ENCODE data around the gene UNC119B. TPM values are rescaled to one million over a fixed set of nuclear protein-coding genes. Genes with fewer than 3 reads are reported as not detected.
"Not testable (repeated sequence)": the region's sequence is repeated elsewhere in the genome, so short reads cannot be mapped to it uniquely, and the experiment has no call there.

UNC119B gene
- 6.0 TPM for total RNA-seq
- 10 to 100 TPM; 12.6 to 21.6 (median 15.6) TPM for polyA plus RNA-seq (ENCODE audit: insufficient read depth in 1 of 8, insufficient read length in 8 of 8, low replicate concordance in 1 of 8)
- long read RNA-seq, donor 1, result 0 reads
- long read RNA-seq, donor 2, result 0 reads
- long read RNA-seq, donor 3, partial matches to known transcripts, result 0 of 2 reads
- long read RNA-seq, donor 3, other reads (novel, unspliced or antisense), result 0 of 2 reads
- long read RNA-seq, donor 4, full-length matches to known transcripts, result 2 of 2 reads
- long read RNA-seq, donor 4, partial matches to known transcripts, result 0 of 2 reads
- long read RNA-seq, donor 4, other reads (novel, unspliced or antisense), result 0 of 2 reads
- long read RNA-seq, donor 5, full-length matches to known transcripts, result 3 of 12 reads
- long read RNA-seq, donor 5, partial matches to known transcripts, result 9 of 12 reads
- long read RNA-seq, donor 5, other reads (novel, unspliced or antisense), result 0 of 12 reads
- long read RNA-seq, donor 6, full-length matches to known transcripts, result 3 of 3 reads
- long read RNA-seq, donor 6, partial matches to known transcripts, result 0 of 3 reads
- long read RNA-seq, donor 6, other reads (novel, unspliced or antisense), result 0 of 3 reads
- long read RNA-seq, donor 7, full-length matches to known transcripts, result 3 of 3 reads
- long read RNA-seq, donor 7, partial matches to known transcripts, result 0 of 3 reads
- long read RNA-seq, donor 7, other reads (novel, unspliced or antisense), result 0 of 3 reads
- long read RNA-seq, donor 8, full-length matches to known transcripts, result 4 of 4 reads
- long read RNA-seq, donor 8, partial matches to known transcripts, result 0 of 4 reads
- long read RNA-seq, donor 8, other reads (novel, unspliced or antisense), result 0 of 4 reads
- long read RNA-seq, donor 9, full-length matches to known transcripts, result 5 of 5 reads
- long read RNA-seq, donor 9, partial matches to known transcripts, result 0 of 5 reads
- long read RNA-seq, donor 9, other reads (novel, unspliced or antisense), result 0 of 5 reads
- long read RNA-seq, donor 10, partial matches to known transcripts, result 0 of 3 reads
- long read RNA-seq, donor 10, other reads (novel, unspliced or antisense), result 0 of 3 reads
- long read RNA-seq, donor 11, result 0 reads

DNA sequence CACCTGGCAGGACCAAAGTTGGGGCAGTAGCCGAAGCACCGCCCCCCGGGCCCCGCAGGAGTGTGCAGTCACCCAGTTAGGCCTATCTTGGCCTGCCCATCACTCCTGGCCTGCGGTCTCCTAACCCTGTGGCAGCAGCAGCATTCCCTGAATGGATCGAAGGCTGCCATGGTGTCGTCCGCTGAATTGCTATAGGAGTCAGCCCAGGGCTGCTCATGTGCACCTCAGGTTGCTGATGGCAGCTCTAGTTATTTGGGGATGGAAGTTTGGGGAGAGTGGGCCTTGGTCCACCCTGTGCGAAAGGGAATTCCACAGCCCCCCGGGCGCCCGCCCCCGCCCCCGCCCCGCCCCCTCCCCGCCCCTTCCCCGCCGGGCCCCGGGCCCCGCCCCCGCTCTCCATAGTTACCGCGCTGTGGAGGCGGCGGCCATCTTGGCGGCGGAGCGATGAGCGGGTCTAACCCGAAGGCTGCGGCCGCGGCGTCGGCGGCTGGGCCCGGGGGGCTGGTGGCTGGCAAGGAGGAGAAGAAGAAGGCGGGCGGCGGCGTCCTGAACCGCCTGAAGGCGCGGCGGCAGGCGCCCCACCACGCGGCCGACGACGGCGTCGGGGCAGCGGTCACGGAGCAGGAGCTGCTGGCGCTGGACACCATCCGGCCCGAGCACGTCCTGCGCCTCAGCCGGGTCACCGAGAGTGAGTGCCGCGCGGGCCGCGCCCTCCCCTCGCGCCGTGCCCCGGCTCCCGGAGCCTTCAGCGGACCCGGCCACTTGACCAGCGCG lies at the start of gene UNC119B:
Gene UNC119B, plus strand, starts transcription at position 428 of the 774 bp plus-strand sequence. Its CDS starts 17 bp downstream, at position 445.
- no peaks in the 10 kb centered on the region for H3K27me3 ChIP-seq (ENCODE audit: control insufficient read depth, insufficient read depth, low read length)
- peak within 1 kb of the TSS; percentile 78 for H3K27ac ChIP-seq (ENCODE audit: low read length)
- peak within 1 kb of the TSS; percentile 72 for H3K4me3 ChIP-seq (ENCODE audit: low read length)
- no peaks in the 10 kb centered on the region for H3K9me3 ChIP-seq (replicated peaks; ENCODE audit: control insufficient read depth, low read depth, low read length)
- DNase-seq, result peak; percentile 83
- under 1% methylated on average over 67 of the region's 76 CpGs for WGBS (ENCODE audit: insufficient coverage)
- peaks cover 17% of the 10 kb centered on the region for H3K4me1 ChIP-seq (ENCODE audit: control insufficient read depth, insufficient read depth, low read length)
- H3K36me3 ChIP-seq (ENCODE audit: control insufficient read depth, insufficient read depth, low read length), result peaks cover 24% of the 10 kb centered on the region

GRCh38 chr12:120661432-120661831 lies 48.8 kb upstream of the UNC119B start:
- no peak overlapping the region for H3K4me3 ChIP-seq (ENCODE audit: low read length)
- H3K27me3 ChIP-seq (ENCODE audit: control insufficient read depth, insufficient read depth, low read length), result no peaks in the 10 kb centered on the region
- no peak for DNase-seq
- H3K9me3 ChIP-seq (replicated peaks; ENCODE audit: control insufficient read depth, low read depth, low read length), result no peaks in the 10 kb centered on the region
- H3K27ac ChIP-seq (ENCODE audit: low read length), result no peak overlapping the region
- no peaks in the 10 kb centered on the region for H3K4me1 ChIP-seq (ENCODE audit: control insufficient read depth, insufficient read depth, low read length)
- WGBS (ENCODE audit: insufficient coverage), result 40% methylated on average over 2 of the region's 2 CpGs
- no peaks in the 10 kb centered on the region for H3K36me3 ChIP-seq (ENCODE audit: control insufficient read depth, insufficient read depth, low read length)

- Histone ChIP-seq H3K36me3 (ENCODE audit: control insufficient read depth, insufficient read depth, low read length) (no peaks in the 10 kb centered on the region), H3K9me3 (replicated peaks; ENCODE audit: control insufficient read depth, low read depth, low read length) (no peaks in the 10 kb centered on the region), H3K27me3 (ENCODE audit: control insufficient read depth, insufficient read depth, low read length) (no peaks in the 10 kb centered on the region), H3K4me1 (ENCODE audit: control insufficient read depth, insufficient read depth, low read length) (no peaks in the 10 kb centered on the region), H3K4me3 (ENCODE audit: low read length) (no peak overlapping the region), H3K27ac (ENCODE audit: low read length) (no peak overlapping the region)
- no peak for DNase-seq
- 90% methylated on average over 1 of the region's 3 CpGs for WGBS (ENCODE audit: insufficient coverage)
Measured at GRCh38 chr12:120662879-120663278, 47.4 kb upstream of the UNC119B start.

- no peak for DNase-seq
- Histone ChIP-seq H3K4me1 (ENCODE audit: control insufficient read depth, insufficient read depth, low read length) (no peaks in the 10 kb centered on the region), H3K9me3 (replicated peaks; ENCODE audit: control insufficient read depth, low read depth, low read length) (no peaks in the 10 kb centered on the region), H3K27me3 (ENCODE audit: control insufficient read depth, insufficient read depth, low read length) (no peaks in the 10 kb centered on the region), H3K4me3 (ENCODE audit: low read length) (no peak overlapping the region), H3K27ac (ENCODE audit: low read length) (no peak overlapping the region), H3K36me3 (ENCODE audit: control insufficient read depth, insufficient read depth, low read length) (no peaks in the 10 kb centered on the region)
- 80% methylated on average over 4 of the region's 5 CpGs for WGBS (ENCODE audit: insufficient coverage)
Measured at GRCh38 chr12:120663741-120664140, 46.5 kb upstream of the UNC119B start.

- H3K27me3 ChIP-seq (ENCODE audit: control insufficient read depth, insufficient read depth, low read length), result no peaks in the 10 kb centered on the region
- H3K4me3 ChIP-seq (ENCODE audit: low read length), result no peak overlapping the region
- H3K4me1 ChIP-seq (ENCODE audit: control insufficient read depth, insufficient read depth, low read length), result peaks cover 6% of the 10 kb centered on the region
- 72% methylated on average over 26 of the region's 34 CpGs for WGBS (ENCODE audit: insufficient coverage)
- DNase-seq, result peak; percentile 86
- H3K9me3 ChIP-seq (replicated peaks; ENCODE audit: control insufficient read depth, low read depth, low read length), result no peaks in the 10 kb centered on the region
- no peak overlapping the region for H3K27ac ChIP-seq (ENCODE audit: low read length)
- no peaks in the 10 kb centered on the region for H3K36me3 ChIP-seq (ENCODE audit: control insufficient read depth, insufficient read depth, low read length)
Measured at GRCh38 chr12:120666571-120667390, 43.5 kb upstream of the UNC119B start.

DNA sequence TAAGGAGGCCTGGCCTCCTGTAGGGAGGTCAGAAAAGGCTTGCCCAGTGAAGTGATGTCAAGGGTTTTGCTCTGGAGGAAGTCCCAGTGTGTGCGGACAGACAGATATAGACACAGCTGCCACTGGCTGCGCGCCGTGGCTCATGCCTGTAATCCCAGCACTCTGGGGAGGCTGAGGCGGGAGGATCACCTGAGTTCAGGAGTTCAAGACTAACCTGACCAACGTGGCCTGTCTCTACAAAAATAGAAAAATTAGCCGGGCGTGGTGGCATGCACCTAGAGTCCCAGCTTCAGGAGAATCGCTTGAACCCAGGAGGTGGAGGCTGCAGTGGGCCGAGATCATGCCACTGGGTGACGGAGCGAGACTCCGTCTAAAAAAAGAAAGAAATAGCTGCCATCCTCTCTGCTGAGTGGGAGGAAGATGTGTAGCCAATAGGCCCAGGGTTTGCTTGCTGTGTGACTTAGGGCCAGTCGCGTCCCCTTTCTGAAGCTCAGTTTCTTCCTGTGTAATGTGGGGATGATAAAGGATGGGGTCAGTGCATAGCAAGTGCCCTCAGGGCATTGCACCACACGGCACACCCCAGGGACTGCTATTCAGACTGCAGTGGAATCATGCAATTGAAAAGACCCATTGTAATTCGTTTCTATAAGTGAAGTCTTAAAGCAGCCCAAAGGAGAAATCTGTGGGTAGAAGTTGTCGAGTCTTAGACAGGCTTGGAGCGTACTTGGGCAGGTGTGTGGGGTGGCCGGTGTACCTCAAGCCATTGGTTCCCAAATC lies 42.0 kb upstream of the UNC119B start:
- 75% methylated on average over 18 of the region's 20 CpGs for WGBS (ENCODE audit: insufficient coverage)
- peaks cover 6% of the 10 kb centered on the region for H3K4me1 ChIP-seq (ENCODE audit: control insufficient read depth, insufficient read depth, low read length)
- no peak overlapping the region for H3K4me3 ChIP-seq (ENCODE audit: low read length)
- no peak overlapping the region for H3K27ac ChIP-seq (ENCODE audit: low read length)
- no peaks in the 10 kb centered on the region for H3K27me3 ChIP-seq (ENCODE audit: control insufficient read depth, insufficient read depth, low read length)
- no peaks in the 10 kb centered on the region for H3K36me3 ChIP-seq (ENCODE audit: control insufficient read depth, insufficient read depth, low read length)
- no peak for DNase-seq
- H3K9me3 ChIP-seq (replicated peaks; ENCODE audit: control insufficient read depth, low read depth, low read length), result no peaks in the 10 kb centered on the region

DNA sequence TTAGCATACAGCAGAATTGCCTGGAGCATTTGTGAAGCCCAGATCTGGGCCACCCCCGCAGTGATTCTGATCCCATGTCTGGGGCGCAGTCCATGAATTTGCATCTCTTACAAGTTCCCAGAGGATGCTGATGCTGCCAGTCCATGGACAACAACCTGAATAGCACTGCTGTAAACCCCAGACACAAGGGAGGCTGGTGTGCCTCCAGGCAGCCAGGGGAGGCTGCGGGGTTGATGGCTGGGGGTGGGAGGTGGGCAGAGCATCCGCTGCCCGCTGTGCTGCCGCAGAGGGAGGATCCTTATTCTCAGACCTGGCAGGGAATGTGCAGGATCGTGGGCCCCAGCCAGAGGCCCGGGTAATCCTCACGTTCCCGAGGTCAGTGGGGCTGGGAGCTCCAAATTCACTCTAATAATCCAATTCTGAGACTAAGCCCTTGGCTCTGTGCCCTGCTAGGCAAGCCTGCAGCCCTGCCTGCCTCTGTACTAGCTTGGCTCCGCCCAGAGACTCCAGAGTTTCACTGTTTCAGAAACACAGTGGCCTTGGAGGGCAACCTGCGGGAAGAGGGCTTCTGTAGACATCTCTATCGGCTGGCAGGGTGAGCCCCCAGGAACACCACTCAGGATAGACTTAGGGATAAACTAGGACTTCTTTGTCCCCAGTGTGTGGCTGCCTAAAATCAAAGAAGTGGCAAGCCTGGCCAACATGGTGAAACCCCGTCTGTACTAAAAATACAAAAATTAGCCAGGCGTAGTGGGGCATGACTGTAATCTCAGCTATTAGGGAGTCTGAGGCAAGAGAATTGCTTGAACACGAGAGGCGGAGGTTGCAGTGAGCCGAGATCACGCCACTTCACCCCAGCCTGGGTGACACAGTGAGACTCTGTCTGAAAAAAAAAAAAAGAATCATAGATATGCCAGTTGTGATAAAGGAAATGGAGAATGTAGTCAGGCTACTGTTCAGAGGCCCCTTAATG lies 41.1 kb upstream of the UNC119B start:
- DNase-seq, result peak; percentile 61
- 30% methylated on average over 16 of the region's 19 CpGs for WGBS (ENCODE audit: insufficient coverage)
- Histone ChIP-seq H3K9me3 (replicated peaks; ENCODE audit: control insufficient read depth, low read depth, low read length) (no peaks in the 10 kb centered on the region), H3K27ac (ENCODE audit: low read length) (no peak overlapping the region), H3K27me3 (ENCODE audit: control insufficient read depth, insufficient read depth, low read length) (no peaks in the 10 kb centered on the region), H3K4me3 (ENCODE audit: low read length) (no peak overlapping the region), H3K4me1 (ENCODE audit: control insufficient read depth, insufficient read depth, low read length) (peaks cover 6% of the 10 kb centered on the region), H3K36me3 (ENCODE audit: control insufficient read depth, insufficient read depth, low read length) (no peaks in the 10 kb centered on the region)

DNA sequence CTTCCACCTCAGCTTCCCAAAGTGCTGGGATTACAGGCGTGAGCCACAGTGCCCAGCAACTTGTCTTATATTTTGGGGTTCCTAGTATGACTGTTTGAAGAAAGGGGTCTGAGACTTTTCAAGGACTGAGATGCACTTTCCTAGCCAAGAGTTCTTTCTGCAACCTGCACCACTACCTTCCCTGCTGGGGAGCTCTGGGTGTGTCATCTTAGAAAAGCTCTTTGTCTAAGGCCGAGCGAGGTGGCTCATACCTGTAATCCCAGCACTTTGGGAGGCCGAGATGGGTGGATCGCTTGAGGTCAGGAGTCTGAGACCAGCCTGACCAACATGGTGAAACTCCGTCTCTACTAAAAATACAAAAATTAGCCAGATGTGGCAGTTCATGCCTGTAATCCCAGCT lies 40.0 kb upstream of the UNC119B start:
- H3K4me1 ChIP-seq (ENCODE audit: control insufficient read depth, insufficient read depth, low read length); H3K27me3 ChIP-seq (ENCODE audit: control insufficient read depth, insufficient read depth, low read length); H3K36me3 ChIP-seq (ENCODE audit: control insufficient read depth, insufficient read depth, low read length); H3K4me3 ChIP-seq (ENCODE audit: low read length); H3K27ac ChIP-seq (ENCODE audit: low read length); DNase-seq; H3K9me3 ChIP-seq (replicated peaks; ENCODE audit: control insufficient read depth, low read depth, low read length): not testable (repeated sequence)
- 96% methylated on average over 5 of the region's 6 CpGs for WGBS (ENCODE audit: insufficient coverage)

All from muscle of leg (tissue), 16 donors.